IMR-90 (cell line): ENCODE measurements around the gene SLC26A1. TPM values are rescaled to one million over a fixed set of nuclear protein-coding genes. Genes with fewer than 3 reads are reported as not detected.
A peak's percentile ranks its signal among the peaks of the same experiment; 100 is the strongest.

Experiments
- ATAC-seq: fragments of 200-7000 bp; cut with Tn5 transposase; 2 replicates; pipeline ENCODE4 v1.9.1; 2020; ENCODE audit warnings: low read depth, mild to moderate bottlenecking, moderate library complexity
- BruUV-seq: library from RNA; stranded (reverse); fragments of 400-500 nt; replicated peaks from 2 replicates; lab custom pipeline; 2021; lab: Mats Ljungman, UMichigan
- CTCF ChIA-PET: fragments of 300-600 bp; formaldehyde crosslinking; extraction: SDS; loops from one replicate; lab custom pipeline; 2021; ENCODE audit warnings: antibody characterized with exemption; lab: Yijun Ruan, JAX
- POLR2A ChIA-PET: fragments of 300-600 bp; sonication (Branson Sonifier 250); formaldehyde crosslinking; loops from one replicate; lab custom pipeline; 2022; ENCODE audit warnings: antibody characterized with exemption; ENCODE audit not compliant: unreplicated experiment; lab: Charles Lee
- DNase-seq: peaks from one replicate; pipeline ENCODE4 v3.0.0; 2013
- H2AFZ ChIP-seq: replicated peaks from 2 replicates; pipeline ENCODE3; 2013; ENCODE audit warnings: low read length, mild to moderate bottlenecking; ENCODE audit not compliant: poor library complexity
- H2AK5ac ChIP-seq: 2 replicates; pipeline ENCODE4 v1.6.1; 2013; ENCODE audit warnings: low read depth, low read length, inconsistent platforms
- H2AK9ac ChIP-seq: replicated peaks from 2 replicates; pipeline ENCODE3; 2013; ENCODE audit warnings: mild to moderate bottlenecking, low read depth, low read length, moderate library complexity; ENCODE audit not compliant: poor library complexity
- H2BK120ac ChIP-seq: 2 replicates; pipeline ENCODE4 v1.6.1; 2013; ENCODE audit warnings: low read depth, low read length, inconsistent platforms
- H2BK15ac ChIP-seq: 3 replicates; pipeline ENCODE4 v1.6.1; 2013; ENCODE audit warnings: low read depth, low read length, inconsistent platforms
- H2BK20ac ChIP-seq: 2 replicates; pipeline ENCODE4 v1.6.1; 2013; ENCODE audit warnings: low read depth, mild to moderate bottlenecking, inconsistent platforms, low read length, moderate library complexity
- H2BK5ac ChIP-seq: 2 replicates; pipeline ENCODE4 v1.6.1; 2013; ENCODE audit warnings: mild to moderate bottlenecking, low read depth, low read length, inconsistent platforms; ENCODE audit not compliant: poor library complexity, severe bottlenecking
- H3K14ac ChIP-seq: replicated peaks from 2 replicates; pipeline ENCODE4 v1.6.1; 2013; ENCODE audit warnings: low read depth, low read length, inconsistent platforms
- H3K18ac ChIP-seq: 2 replicates; pipeline ENCODE4 v1.6.1; 2013; ENCODE audit warnings: low read depth, low read length, control low read depth
- H3K23ac ChIP-seq: 2 replicates; pipeline ENCODE4 v1.6.1; 2013; ENCODE audit warnings: low read depth, low read length, inconsistent platforms
- H3K27ac ChIP-seq: 2 replicates; pipeline ENCODE4 v1.5.1; 2013; ENCODE audit warnings: mild to moderate bottlenecking, control low read depth, low read length; ENCODE audit not compliant: insufficient read depth
- H3K27me3 ChIP-seq: 2 replicates; pipeline ENCODE4 v1.6.1; 2013; ENCODE audit warnings: low read length; ENCODE audit not compliant: control insufficient read depth, insufficient read depth
- H3K36me3 ChIP-seq: 2 replicates; pipeline ENCODE4 v1.6.1; 2013; ENCODE audit warnings: low read length, mixed read lengths; ENCODE audit not compliant: control insufficient read depth, insufficient read depth
- H3K4ac ChIP-seq: 2 replicates; pipeline ENCODE4 v1.6.1; 2013; ENCODE audit warnings: low read depth, low read length, inconsistent platforms
- H3K4me1 ChIP-seq: 2 replicates; pipeline ENCODE4 v1.6.1; 2013; ENCODE audit warnings: low read length, mixed read lengths; ENCODE audit not compliant: control insufficient read depth, insufficient read depth
- H3K4me2 ChIP-seq: 2 replicates; pipeline ENCODE4 v1.6.1; 2013; ENCODE audit warnings: low read depth, mild to moderate bottlenecking, control low read depth, low read length, moderate library complexity
- H3K4me3 ChIP-seq: 2 replicates; pipeline ENCODE4 v1.5.1; 2013; ENCODE audit warnings: low read depth, mild to moderate bottlenecking, control low read depth, low read length, moderate library complexity; ENCODE audit not compliant: insufficient read depth
- H3K56ac ChIP-seq: 2 replicates; pipeline ENCODE4 v1.6.1; 2013; ENCODE audit warnings: low read length, inconsistent platforms; ENCODE audit not compliant: insufficient read depth; ENCODE audit errors: extremely low read depth
- H3K79me1 ChIP-seq, 2 experiments: 2 replicates each; pipeline ENCODE4 v1.6.1; 2013; ENCODE audit warnings: low read length in 2 of 2, inconsistent platforms in 1 of 2, low read depth in 1 of 2
- H3K9ac ChIP-seq: 2 replicates; pipeline ENCODE4 v1.6.1; 2013; ENCODE audit warnings: low read depth, low read length, control low read depth
- H3K9me1 ChIP-seq: 2 replicates; pipeline ENCODE4 v1.6.1; 2013; ENCODE audit warnings: low read length, inconsistent platforms; ENCODE audit not compliant: insufficient read depth
- H3K9me3 ChIP-seq: 2 replicates; pipeline ENCODE4 v1.6.1; 2013; ENCODE audit warnings: low read length; ENCODE audit not compliant: control insufficient read depth, insufficient read depth
- H4K20me1 ChIP-seq: 2 replicates; pipeline ENCODE4 v1.6.1; 2013; ENCODE audit warnings: low read length, inconsistent platforms; ENCODE audit not compliant: insufficient read depth
- H4K5ac ChIP-seq: 2 replicates; pipeline ENCODE4 v1.6.1; 2013; ENCODE audit warnings: mild to moderate bottlenecking, low read depth, low read length, control low read depth
- H4K8ac ChIP-seq, 2 experiments: 2 replicates each; pipeline ENCODE4 v1.6.1; 2013; ENCODE audit warnings: low read depth in 2 of 2, low read length in 2 of 2, control low read depth in 1 of 2, inconsistent platforms in 1 of 2
- H4K91ac ChIP-seq: 2 replicates; pipeline ENCODE4 v1.6.1; 2013; ENCODE audit warnings: low read depth, low read length, inconsistent platforms; ENCODE audit not compliant: insufficient read depth
- BHLHE40 ChIP-seq: fragments of 150-350 bp; IDR thresholded peaks from 2 replicates; pipeline ENCODE4 v1.6.1; 2016; ENCODE audit warnings: mild to moderate bottlenecking, low read depth, low read length
- CEBPB ChIP-seq: IDR thresholded peaks from 2 replicates; pipeline ENCODE4 v1.6.1; 2012; ENCODE audit warnings: low read depth, low read length, improper control_type of control experiment
- CTCF ChIP-seq: conservative IDR thresholded peaks from 2 replicates; pipeline ENCODE4 v1.5.1; 2012; ENCODE audit warnings: mild to moderate bottlenecking, low read depth, low read length, improper control_type of control experiment
- FOS ChIP-seq: fragments of 150-350 bp; IDR thresholded peaks from 2 replicates; pipeline ENCODE4 v1.6.1; 2016; ENCODE audit warnings: low read depth, low read length
- MAFK ChIP-seq: IDR thresholded peaks from 2 replicates; pipeline ENCODE4 v1.6.1; 2012; ENCODE audit warnings: low read depth, low read length, improper control_type of control experiment
- MAZ ChIP-seq: IDR thresholded peaks from 2 replicates; pipeline ENCODE4 v1.6.1; 2012; ENCODE audit warnings: low read depth, mild to moderate bottlenecking, low read length, improper control_type of control experiment, moderate library complexity, borderline replicate concordance
- MXI1 ChIP-seq: IDR thresholded peaks from 2 replicates; pipeline ENCODE4 v1.6.1; 2012; ENCODE audit warnings: low read depth, mild to moderate bottlenecking, low read length, moderate library complexity, borderline replicate concordance
- NFE2L2 ChIP-seq: fragments of 150-350 bp; IDR thresholded peaks from 2 replicates; pipeline ENCODE4 v1.6.1; 2016; ENCODE audit warnings: low read depth, mild to moderate bottlenecking, low read length
- POLR2A ChIP-seq: IDR thresholded peaks from 2 replicates; pipeline ENCODE4 v1.6.1; 2012; ENCODE audit warnings: mild to moderate bottlenecking, low read depth, low read length
- RAD21 ChIP-seq: IDR thresholded peaks from 2 replicates; pipeline ENCODE4 v1.6.1; 2012; ENCODE audit warnings: low read length, improper control_type of control experiment
- RCOR1 ChIP-seq: IDR thresholded peaks from 2 replicates; pipeline ENCODE4 v1.6.1; 2012; ENCODE audit warnings: mild to moderate bottlenecking, low read length, improper control_type of control experiment; ENCODE audit not compliant: insufficient replicate concordance
- RFX5 ChIP-seq: IDR thresholded peaks from 2 replicates; pipeline ENCODE4 v1.8.0; 2012; ENCODE audit warnings: low read depth, mild to moderate bottlenecking, low read length, moderate library complexity
- WGBS, 2 experiments: methylation state at CpG; one replicate each; pipeline versions ENCODE4 v1.1.5 to v1.1.7; 2013; ENCODE audit warnings: missing lambda C conversion rate in 2 of 2; ENCODE audit not compliant: insufficient read length in 1 of 2; ENCODE audit errors: extremely low coverage in 2 of 2; 5-methylcytosine and 5-hydroxymethylcytosine counted together
- dilution Hi-C: fragments of 300-500 bp; cut with HindIII; formaldehyde crosslinking; loops from one replicate; pipeline ENCODE4 v1.14.3; 2018; ENCODE audit warnings: low sequenced_read_pairs; ENCODE audit not compliant: unreplicated experiment
- in situ Hi-C: fragments of 300-500 bp; cut with MboI; formaldehyde crosslinking; loops from 3 replicates; pipeline ENCODE4 v1.14.3; 2019; ENCODE audit warnings: low sequenced_read_pairs, inconsistent platforms, mixed read lengths
- intact Hi-C: fragments of 100-400 bp; cut with micrococcal nuclease; formaldehyde crosslinking; loops from 2 replicates; pipeline ENCODE4 v1.10.0; 2022
- polyA plus RNA-seq, 3 experiments: library from polyadenylated mRNA; depleted of rRNA; stranded (reverse); fragments of >200 nt; gene quantifications; 2 replicates each; pipeline ENCODE4 v1.2.3, GENCODE V29; 2012; ENCODE audit warnings: low replicate concordance in 1 of 3
- total RNA-seq: library from RNA; depleted of rRNA; stranded (reverse); fragments of >200 nt; gene quantifications from 2 replicates; pipeline ENCODE4 v1.2.3, GENCODE V29; 2012
- TF ChIP-seq, protein P1 (sequence below): fragments of 150-350 bp; IDR thresholded peaks from 2 replicates; pipeline ENCODE4 v1.6.1; 2017; ENCODE audit warnings: mild to moderate bottlenecking, antibody characterized with exemption, low read length, low read depth
- TF ChIP-seq, protein P2 (sequence below): fragments of 150-350 bp; IDR thresholded peaks from 2 replicates; pipeline ENCODE4 v1.6.1; 2016; ENCODE audit warnings: low read depth, mild to moderate bottlenecking, low read length, moderate library complexity, borderline replicate concordance

The SLC26A1 gene
- total and polyA plus RNA-seq, 2 of the 4 experiments (the other 2 are of a cell fraction), result 0.09 TPM; not detected in 1

- no peak overlapping the region for H3K4me3 ChIP-seq
- H3K79me1 ChIP-seq, result no peaks in the 10 kb centered on the region; a peak in 1 of 4 replicates
- 65% methylated on average over 3 of the region's 20 CpGs; no CpG with 5 or more reads in 1 of the 2 experiments for WGBS, 2 experiments
- H2BK120ac ChIP-seq, result peak overlapping the region; percentile 71
- H2BK5ac ChIP-seq, result peak overlapping the region; percentile 31
- peaks cover 38% of the 10 kb centered on the region for H3K4me1 ChIP-seq
- in situ Hi-C loops (no loop called here), dilution Hi-C loops (no loop called here), intact Hi-C loops (no loop called here)
- no peak overlapping the region; the same call in 2 of the 3 replicates for H2BK15ac ChIP-seq
- peaks cover 28% of the 10 kb centered on the region for H3K9me1 ChIP-seq
- H4K8ac ChIP-seq, result peak overlapping the region in 1 of 2 experiments; percentile 79; a peak in 1 of 4 replicates
- peak overlapping the region; percentile 81 for H4K91ac ChIP-seq
- peak overlapping the region; percentile 83 for H2AFZ ChIP-seq
- ChIA-PET POLR2A (no interaction called here), CTCF (no interaction called here)
- H2AK9ac ChIP-seq, result peak overlapping the region; percentile 91
- H3K14ac ChIP-seq, result peak overlapping the region; percentile 37; the same call in 1 of the 2 replicates
- no peaks in the 10 kb centered on the region for H3K27me3 ChIP-seq
- no peak overlapping the region for H3K56ac ChIP-seq
- no peak overlapping the region for H3K9ac ChIP-seq
- no peaks in the 10 kb centered on the region for H3K36me3 ChIP-seq
- DNase-seq, result peak; percentile 32
- ATAC-seq, result peak; percentile 15; the same call in 1 of the 2 replicates
- no TSS peak for BruUV-seq
- peak overlapping the region; percentile 82 for H3K4ac ChIP-seq
- H2AK5ac ChIP-seq, result peak overlapping the region; percentile 80
- peak overlapping the region; percentile 20; the same call in 1 of the 2 replicates for H2BK20ac ChIP-seq
- no peak overlapping the region for H3K23ac ChIP-seq
- H3K27ac ChIP-seq, result peak overlapping the region; percentile 31; the same call in 1 of the 2 replicates
- H3K4me2 ChIP-seq, result no peak overlapping the region; the same call in 1 of the 2 replicates
- H4K20me1 ChIP-seq, result peaks cover 5% of the 10 kb centered on the region
- no peaks in the 10 kb centered on the region for H3K9me3 ChIP-seq
- peak overlapping the region; percentile 36; the same call in 1 of the 2 replicates for H3K18ac ChIP-seq
- peak overlapping the region; percentile 59; the same call in 1 of the 2 replicates for H4K5ac ChIP-seq
- no peak for TF ChIP-seq POLR2A
- TF ChIP-seq BHLHE40, result no peak
- TF ChIP-seq NFE2L2, result no peak
- no peak for TF ChIP-seq MXI1
- TF ChIP-seq, protein P1, sequence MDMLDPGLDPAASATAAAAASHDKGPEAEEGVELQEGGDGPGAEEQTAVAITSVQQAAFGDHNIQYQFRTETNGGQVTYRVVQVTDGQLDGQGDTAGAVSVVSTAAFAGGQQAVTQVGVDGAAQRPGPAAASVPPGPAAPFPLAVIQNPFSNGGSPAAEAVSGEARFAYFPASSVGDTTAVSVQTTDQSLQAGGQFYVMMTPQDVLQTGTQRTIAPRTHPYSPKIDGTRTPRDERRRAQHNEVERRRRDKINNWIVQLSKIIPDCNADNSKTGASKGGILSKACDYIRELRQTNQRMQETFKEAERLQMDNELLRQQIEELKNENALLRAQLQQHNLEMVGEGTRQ, result no peak
- TF ChIP-seq, protein P2, sequence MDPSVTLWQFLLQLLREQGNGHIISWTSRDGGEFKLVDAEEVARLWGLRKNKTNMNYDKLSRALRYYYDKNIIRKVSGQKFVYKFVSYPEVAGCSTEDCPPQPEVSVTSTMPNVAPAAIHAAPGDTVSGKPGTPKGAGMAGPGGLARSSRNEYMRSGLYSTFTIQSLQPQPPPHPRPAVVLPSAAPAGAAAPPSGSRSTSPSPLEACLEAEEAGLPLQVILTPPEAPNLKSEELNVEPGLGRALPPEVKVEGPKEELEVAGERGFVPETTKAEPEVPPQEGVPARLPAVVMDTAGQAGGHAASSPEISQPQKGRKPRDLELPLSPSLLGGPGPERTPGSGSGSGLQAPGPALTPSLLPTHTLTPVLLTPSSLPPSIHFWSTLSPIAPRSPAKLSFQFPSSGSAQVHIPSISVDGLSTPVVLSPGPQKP, result no peak
- no peak for TF ChIP-seq MAFK
- TF ChIP-seq CEBPB, result no peak
- no peak for TF ChIP-seq FOS
- no peak for TF ChIP-seq CTCF
- no peak for TF ChIP-seq MAZ
- TF ChIP-seq RCOR1, result no peak
- no peak for TF ChIP-seq RAD21
- TF ChIP-seq RFX5, result no peak
Measured at GRCh38 chr4:1039493-1040343, 46.5 kb upstream of the SLC26A1 start.
